HG02623 (cell line): ENCODE data around the gene RRBP1.

Experiments
- ATAC-seq: cut with Tn5 transposase; IDR thresholded peaks from one replicate; pipeline ENCODE4 v1.9.1; 2021; ENCODE audit warnings: moderate library complexity; ENCODE audit not compliant: unreplicated experiment

Gene RRBP1

DNA sequence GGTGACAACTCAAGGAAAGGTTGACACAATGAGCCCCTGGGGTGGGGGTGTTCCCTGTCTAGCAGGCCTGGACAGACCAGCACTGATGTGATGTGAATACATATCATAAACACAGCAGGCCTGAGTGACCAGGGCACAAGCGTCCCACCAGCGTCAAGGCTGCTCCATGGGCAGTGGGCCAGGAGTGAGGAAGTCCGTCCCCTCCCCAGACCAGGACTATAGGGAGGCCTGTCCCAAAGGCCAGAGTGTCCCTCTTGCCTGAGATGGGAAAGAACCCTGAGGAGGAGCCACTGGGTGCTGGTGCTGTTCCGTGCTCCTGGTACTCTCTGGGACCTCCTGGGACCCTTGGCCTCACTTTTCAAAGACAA, 44.6 kb downstream of the RRBP1 start:
- no peak for ATAC-seq

DNA sequence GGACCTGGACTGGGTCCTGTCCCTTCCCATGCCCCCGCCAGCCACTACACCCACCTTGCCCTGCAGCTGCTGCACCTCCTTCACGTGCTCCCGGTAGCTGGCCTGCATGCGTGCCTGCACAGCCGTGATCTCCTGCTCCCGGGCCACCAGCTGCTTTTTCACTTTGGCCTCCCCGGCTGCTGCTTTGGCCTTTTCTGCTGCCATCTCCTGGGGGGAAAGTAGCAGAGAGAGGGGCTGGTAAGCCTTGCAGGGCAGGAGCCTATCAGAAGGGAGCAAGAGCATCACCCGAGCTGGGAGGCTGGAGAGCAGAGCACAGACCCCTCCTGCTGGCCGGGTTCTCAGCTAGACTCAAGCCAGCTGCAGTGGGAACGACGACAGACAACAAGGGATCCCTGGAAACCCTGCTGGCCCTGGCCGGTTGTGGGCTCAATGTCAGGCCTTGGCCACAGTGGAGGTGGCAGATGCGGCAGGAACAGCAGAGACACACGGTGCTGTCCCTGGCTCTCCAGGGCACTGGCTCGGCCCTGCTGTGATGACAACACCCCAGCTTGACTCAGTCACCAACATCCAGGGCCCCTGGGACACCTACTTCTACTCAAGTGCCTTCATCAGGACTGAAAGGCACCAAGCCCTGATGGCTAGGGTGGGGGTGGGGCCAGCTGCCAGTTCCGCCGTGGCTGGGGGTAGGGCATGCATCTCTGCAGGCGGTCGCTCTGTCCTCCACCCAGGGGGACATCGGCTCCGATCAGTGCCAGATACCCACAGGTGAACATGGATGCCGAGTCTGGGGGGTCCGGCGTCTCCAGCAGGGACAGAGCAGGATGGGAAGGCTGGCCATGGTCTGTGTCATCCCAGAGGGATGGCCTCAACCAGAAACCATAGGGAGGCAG, 45.3 kb downstream of the RRBP1 start:
- no peak for ATAC-seq

DNA sequence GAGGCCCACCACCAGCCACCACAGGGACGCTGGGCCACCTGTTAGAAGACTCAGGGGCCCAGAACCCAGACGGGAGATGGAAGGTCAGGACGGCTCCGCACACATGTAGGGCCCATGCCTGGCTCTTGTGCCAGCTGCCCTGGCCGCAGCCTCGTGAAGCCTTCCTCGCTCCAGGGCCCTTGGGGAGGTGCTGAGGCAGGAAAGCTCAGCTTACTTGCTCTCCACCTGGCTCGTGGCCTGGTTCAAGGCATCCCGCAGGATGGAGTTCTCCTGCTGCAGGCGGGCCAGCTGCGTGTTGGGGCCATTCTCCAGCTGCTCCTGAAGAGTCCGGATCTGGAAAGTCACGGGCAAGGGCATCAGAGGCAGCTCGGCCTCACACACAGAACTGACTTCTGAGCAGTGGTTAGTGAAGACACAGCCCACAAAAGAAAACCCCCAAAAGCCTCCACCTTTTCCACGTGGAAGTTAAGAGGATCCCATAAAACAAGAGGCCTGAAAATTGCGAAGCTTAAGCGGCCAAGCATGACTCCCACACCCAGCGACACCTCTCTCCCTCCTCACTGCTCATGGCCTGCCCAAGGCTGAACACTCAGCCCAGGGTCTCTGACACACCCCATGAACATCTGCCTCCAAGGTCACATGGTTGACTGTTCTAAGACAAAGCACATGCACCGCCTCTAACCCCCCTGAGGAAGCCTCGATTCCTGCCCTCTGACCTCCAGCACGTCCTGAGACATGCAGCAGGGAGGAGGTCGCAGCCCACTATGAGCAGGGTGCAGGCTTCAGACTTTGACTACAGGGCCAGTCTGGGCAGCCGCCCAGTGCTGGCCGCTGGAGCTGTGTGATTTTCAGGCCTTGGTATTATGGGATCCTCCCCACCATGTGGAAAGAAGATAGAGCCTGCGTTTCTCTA, 46.5 kb downstream of the RRBP1 start:
- no peak for ATAC-seq

DNA sequence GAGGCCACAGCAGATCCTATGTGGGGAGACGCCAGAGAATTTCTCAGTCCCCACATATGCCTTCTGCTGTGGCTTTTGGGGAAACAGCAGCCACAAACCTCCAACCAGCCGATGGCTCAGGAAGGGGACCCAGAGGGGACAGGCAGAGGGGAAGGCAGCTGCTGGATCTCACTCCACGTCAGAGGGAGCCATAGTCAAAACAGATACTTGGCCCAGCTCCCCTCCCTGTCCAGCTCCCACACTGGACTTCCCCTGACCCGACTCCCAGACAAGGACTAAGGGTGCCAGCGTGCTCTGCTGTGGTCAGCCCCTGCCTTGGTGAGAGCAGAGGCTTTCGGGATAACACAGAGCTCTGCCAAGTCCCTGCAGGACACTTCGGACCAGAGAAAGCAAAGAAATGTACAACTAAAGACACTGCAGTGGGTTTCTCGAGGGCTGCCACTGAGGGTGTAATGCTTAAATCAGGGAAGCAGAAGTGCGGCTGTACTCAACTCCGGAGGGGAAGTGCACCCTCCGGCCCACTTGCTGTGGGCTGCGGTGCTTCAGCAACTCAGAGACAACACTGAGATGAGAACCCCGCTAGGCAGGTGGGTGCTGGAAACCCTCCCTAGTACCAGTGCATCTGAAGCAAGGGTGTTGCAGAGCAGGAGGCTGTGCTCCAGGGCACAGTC, 47.2 kb downstream of the RRBP1 start:
- ATAC-seq = no peak

DNA sequence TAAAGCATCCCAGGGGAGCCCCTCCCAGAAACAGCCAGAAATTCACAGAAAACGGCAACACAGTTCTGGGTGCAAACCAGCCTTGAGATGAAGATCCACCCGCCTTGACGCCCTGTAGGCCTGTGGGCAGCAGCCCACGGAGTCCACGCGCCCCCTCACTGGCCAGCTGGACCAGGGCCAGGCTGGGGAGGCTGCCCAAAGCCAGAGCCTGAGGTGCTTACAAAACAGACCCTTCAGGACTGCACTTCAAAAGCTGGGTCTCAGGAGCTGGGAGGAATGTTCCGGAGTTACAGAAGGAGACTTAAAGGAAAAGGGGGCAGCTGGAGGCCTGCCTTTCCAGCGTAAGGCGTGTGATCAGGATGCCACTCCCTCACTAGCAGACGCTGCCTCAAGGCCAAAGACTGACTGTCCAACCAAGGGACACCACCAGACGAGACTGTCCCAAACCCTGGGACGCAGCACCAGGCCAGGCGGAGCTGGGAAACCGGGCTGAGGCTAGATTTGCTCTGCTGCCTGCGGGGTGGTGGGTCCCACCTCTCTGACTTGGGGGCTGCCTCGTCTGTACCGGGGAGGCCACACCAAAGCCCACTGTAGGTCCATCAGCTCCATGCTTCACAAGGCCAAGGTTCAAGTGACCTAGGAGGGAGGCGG, 48.1 kb downstream of the RRBP1 start:
- no peak for ATAC-seq

DNA sequence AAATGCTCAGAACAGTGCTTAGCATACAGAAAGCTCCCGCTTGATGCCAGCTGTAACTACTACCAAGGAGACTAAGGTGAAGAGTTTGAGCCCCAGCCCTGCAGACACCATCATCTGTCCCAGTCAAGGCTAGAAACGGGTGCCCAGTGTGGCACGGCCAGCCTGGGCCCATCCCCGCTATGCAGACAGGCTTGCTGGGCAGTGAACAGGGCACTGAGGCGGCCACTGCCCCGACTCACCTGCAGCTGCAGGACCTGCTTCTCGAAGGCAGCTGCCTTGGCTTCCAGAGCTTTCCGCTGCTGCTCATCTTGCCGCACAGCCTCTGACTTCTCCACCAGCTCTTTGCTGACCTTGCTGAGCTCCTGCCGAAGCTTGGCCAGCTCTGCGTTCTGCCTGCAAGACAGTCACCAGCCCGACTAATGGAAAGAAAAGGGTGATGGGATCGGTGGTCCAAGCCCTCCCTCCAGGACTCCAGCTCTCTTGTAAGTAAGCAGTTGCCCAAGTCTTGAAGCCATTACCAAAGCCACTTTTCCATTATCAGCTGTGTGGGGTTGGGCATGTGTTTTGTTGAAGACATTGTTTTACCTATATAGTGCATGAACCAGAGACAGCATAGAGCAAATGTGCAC, 48.7 kb downstream of the RRBP1 start:
- ATAC-seq = no peak

DNA sequence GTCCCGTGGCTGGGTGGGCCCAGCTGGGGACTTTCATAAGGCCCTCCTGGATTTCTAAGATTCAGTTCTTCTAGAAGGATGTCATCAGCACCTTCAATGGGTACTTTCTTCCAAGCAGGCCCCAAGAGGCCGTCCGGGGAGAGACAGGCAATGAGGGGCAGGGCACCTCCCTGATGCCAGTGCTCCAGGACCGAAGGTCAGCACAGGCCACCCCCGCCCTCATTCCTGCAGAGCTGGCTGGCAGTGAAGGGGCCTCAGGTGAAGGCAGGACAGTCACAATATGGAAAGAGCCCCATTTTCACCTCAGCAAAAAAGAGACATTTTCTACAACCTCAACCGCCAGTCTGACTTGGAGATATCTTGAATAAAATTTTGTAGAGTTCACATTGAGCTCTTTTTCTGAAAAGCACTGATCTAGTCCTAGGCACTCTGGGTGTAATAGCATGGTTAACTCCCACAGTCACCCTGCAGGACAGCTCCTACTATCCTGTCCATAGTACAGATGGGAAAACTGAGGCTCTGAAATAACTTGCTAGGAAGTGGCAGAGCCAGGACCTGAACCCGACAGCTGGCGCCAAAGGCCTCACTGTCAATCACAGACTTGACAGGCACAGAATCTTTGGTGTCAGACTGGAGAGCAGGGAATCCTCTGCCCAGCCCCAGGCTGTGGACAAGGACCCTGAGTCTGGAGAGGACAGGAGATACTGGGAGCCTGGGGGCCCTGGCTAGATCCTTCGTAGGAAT, 50.3 kb downstream of the RRBP1 start:
- ATAC-seq = no peak

DNA sequence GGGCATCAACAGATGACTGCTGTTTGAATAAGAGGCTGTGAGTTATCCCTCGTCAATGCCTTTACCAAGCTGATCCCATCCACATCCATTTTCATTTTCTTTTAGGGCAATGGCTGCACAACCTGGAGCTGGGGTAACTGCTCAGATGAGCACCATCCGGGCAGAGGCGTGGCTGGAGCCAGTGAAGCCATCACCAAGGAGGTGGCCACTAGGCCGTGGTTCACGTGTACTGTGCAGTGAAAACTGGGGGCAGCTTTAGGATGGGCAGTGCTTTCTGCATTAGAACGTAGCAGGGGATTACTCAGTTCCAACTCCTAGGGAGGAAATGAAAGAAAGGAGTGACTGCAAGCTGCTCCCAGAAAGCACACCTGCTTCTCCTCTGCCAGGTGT, 51.2 kb downstream of the RRBP1 start:
- no peak for ATAC-seq

DNA sequence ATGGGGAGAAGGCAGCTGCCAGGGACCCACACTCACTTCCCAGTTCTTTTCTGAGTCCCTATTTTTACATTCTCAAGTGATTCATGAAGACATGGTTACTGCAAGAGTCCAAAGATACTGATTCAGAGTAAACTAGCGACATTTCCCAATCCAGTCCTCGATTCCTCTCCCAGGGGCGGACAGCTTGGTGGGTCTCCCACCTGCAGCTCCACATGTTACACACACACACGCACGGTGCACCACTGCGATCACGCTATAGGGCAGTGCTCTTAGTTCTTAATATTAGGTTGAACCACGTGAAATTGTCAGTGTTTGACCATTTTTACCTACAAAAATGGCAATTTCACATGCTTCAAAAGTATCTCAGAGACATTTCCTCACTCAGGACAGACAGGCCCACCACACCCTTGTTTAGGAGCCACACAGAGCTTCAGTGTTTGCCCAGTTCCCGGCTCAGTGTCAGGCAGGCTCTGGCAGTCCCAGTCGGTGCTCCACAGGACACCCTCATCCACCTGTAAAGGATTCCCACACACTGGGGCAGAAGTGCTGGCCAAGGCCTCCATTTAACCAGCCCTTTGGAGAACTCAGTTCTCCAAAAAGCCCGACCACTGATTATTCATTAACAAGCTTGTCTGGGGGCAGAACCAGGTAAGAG, 51.8 kb downstream of the RRBP1 start:
- ATAC-seq = no peak

DNA sequence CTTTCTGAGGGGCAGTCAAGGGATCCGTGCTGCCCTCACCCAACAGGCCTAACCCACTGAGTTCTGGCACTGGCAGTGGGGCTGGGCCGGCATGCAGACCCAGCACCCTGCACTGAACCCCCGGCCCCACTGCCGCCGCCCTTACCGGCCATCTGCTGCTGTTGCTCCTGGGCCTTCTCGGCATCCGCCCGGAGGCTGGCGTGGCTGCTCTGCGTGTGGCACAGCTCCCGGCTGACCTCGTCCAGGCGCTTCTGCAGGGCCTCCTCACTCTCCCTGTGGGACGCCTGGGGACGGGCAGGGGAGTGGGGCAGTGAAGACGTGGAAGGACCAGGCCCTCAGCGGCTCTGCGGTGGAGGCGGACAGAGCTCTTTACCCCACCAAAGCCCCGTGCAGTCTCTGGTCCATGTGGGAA, 52.4 kb downstream of the RRBP1 start:
- ATAC-seq = no peak

DNA sequence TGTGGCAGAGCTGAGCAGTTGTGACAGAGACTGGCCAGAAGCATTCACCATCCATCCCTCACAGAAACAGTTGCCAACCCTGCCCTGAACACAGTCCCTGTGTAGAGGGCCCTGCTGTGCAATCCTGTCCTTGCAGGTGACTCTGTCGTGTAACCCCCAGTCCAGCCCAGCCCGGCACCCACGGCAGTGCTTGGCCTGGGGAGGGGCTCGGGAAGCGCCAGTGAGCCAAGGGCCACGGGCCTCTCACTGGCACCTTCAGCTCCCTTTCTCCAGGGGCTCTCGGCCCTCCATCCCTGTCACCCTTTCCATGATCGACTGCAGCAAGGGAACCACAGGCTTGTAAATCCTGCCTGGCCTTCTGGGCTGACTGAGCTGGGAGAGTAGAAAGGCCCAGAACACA, 53.0 kb downstream of the RRBP1 start:
- no peak for ATAC-seq

DNA sequence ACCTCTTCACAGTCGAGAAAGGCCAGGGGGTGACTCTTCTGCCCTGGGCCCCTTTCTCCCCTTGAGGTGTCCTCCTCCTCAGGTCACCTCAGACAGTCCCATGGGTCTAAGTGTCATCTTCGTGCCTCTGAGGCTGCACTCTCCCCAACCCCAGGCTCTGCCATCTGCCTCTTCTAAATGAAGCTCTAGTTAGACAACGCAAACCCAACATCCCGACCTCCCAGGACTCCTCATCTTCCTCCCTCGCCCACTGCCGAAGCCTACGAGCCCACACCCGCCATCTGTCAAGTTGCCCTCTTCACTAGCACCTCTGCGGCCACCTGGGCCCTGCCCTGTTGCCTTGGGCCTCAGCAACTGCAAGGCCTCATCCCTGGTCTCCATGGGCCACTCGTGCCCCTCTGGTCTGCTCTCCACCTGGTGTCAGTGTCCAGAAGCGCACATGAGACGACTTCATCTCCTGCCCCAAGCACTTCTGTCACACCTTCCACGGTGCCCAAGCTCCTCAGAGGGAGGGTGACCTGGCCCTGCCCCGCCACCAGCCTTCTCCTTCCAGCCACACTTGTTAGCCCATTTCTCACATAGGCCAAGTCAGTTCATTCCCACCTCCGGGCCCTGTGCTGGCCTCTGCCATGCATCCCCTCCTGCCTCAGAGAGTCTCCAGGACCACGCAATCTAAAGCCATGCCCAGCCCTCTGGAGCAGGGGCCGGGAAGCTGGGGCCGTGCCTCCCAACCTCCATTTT, 53.8 kb downstream of the RRBP1 start:
- no peak for ATAC-seq

DNA sequence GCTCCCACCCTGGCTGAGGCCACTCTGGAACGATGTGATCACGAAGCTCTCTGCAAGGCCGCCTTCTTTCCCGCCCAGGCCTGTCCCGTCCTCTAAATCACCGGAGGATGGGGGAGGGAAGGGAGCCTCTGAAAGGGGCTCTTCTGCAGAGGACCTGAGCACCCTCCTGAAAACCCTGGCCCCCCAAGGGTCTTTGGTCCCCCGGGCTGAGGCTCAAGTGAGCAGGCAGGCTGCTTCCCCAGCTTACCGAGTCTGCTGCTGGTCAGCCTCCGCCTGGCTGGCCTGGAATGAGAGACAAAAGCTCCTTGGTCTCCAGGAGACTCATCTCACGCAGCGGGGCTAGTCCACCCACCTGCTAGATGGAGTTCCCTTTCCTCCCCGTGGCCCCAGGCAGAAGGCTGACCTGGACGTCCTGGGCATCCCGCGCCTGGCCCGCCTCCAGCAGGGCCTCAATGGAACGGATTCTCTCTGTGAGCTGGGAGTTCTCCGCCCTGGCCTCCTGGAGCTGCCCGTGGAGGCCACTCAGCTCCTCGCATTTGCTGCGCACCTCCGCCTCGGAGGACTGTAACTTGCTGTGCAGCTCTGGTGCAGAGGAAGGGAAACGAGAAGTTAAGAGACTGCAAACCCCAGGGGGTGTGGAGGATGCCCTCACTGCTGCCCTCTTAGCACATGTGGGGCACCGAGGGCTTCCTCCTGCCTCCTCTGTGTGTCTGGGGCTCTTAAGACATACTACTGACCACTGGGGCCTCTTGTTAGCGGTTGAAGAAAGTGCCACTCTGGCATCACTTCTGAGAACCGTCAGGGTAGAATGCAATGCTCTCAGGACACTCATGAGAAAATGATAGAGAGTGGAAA, 54.7 kb downstream of the RRBP1 start:
- ATAC-seq = no peak

DNA sequence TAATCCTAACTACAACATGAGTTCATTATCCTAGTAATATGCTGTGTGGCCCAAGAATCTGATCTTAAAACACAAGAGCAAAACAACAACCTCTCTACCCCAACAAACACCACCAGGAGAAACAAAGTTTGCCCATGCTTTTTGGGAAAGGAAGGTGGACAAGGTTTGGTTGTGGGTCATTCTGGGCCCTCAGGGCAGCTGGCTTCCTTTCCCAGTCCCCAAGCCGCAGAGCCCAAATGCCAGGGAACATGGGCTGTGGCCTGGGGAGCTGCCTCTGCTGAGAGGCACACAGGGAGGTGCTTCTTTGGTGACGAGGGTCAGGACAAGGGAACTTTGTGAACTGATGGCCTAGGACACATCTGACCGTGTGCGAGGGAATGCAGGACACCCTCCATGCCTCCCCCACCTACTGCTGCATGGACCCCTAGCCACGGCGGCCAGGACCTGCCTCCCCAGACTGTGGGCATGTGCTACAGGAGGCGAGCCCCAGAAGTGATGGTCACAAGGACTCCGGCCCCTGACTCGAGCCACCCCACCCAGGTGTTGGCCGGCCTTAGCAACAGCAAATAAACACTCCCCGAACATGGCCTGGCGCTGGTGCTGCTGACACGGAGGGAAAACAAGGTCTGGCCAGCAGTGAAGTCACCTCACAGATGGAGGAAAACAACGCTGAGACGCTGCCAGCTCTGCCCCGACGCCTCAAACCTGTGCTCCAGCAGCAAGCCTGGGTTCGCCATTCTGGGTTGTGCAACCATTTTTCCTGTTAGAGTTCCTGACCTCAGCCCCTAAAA, 55.6 kb downstream of the RRBP1 start:
- ATAC-seq = no peak

DNA sequence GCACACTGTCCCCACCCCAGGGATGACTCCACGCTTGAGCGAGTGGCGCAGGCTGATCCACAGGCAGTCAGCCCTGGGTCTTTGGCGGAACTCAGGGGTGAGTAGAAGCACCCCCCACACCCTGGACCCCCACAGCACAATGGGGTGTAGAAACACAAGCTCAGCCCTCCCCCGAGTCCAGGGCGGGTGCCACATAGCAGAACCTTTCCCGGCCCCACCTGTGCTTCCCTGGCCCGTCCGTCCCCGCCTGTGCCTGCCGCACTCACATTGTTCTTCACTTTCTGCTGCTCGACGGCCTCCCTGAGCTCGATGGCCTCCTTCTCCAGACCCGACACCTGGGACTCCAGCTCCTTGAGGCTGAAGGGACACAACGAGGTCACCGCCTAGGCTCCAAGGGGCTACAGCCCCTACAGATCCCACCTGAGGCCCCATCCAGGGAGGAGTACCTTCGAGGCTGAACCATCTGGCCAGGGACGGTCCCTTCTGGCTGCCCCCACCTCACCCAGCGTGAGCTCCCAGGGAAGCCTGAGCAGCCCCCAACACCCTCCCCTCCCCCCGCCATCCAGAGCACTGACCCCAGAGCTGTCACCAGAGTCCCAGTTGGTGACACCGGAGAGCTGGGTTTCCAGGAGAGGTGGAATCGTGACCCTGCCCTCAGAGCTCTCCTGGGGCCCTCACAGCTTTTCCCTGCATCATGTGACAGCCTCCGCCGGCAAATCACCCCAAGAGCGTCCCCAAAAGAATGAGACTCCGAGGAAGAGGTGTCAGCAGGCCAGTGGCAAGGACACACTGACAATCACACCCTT, 56.6 kb downstream of the RRBP1 start:
- ATAC-seq = no peak
